CD4-positive, CD25-positive, alpha-beta regulatory T cell (primary cell): Measurements from ENCODE around the gene GALR2. TPM values are rescaled to one million over a fixed set of nuclear protein-coding genes. Genes with fewer than 3 reads are reported as not detected.
A peak's percentile ranks its signal among the peaks of the same experiment; 100 is the strongest.

Source experiments
- ATAC-seq, 2 donors: fragments of 150-1000 bp; cut with Tn5 transposase; one replicate each; pipeline ENCODE4 v1.10.0; 2021; ENCODE audit warnings: low read depth in 2 of 2, moderate number of reproducible peaks in 2 of 2, moderate library complexity in 1 of 2
- DNase-seq, 3 donors: peaks; one replicate each; pipeline versions ENCODE4 v3.0.0 to v3.0.0-alpha.2; 2012 to 2022; ENCODE audit warnings: mixed read lengths in 1 of 3
- H3K27ac ChIP-seq: one replicate; pipeline ENCODE4 v1.7.0; 2013; ENCODE audit warnings: mild to moderate bottlenecking, low read length; ENCODE audit not compliant: insufficient read depth, poor library complexity, severe bottlenecking
- H3K27me3 ChIP-seq: one replicate; pipeline ENCODE4 v1.7.0; 2013; ENCODE audit warnings: low read length; ENCODE audit not compliant: control insufficient read depth, insufficient read depth
- H3K36me3 ChIP-seq: one replicate; pipeline ENCODE4 v1.7.0; 2013; ENCODE audit warnings: mild to moderate bottlenecking, low read length, moderate library complexity; ENCODE audit not compliant: control insufficient read depth, insufficient read depth
- H3K4me1 ChIP-seq: 2 replicates; pipeline ENCODE4 v1.7.0; 2013; ENCODE audit warnings: mild to moderate bottlenecking, low read length; ENCODE audit not compliant: insufficient read depth, control insufficient read depth, poor library complexity, severe bottlenecking
- H3K4me3 ChIP-seq: one replicate; pipeline ENCODE4 v1.7.0; 2013; ENCODE audit warnings: low read depth, mild to moderate bottlenecking, low read length, moderate library complexity
- H3K9me3 ChIP-seq, 2 experiments: 1 replicate in 1 of 2; 2 replicates in 1 of 2; pipeline ENCODE4 v1.7.0; 2013; ENCODE audit warnings: low read length in 2 of 2, mild to moderate bottlenecking in 1 of 2, moderate library complexity in 1 of 2; ENCODE audit not compliant: control insufficient read depth in 2 of 2
- H3K27ac Mint-ChIP-seq, 3 donors: one replicate each; pipeline ENCODE4 v1.8.0; 2020 to 2022; ENCODE audit warnings: mild to moderate bottlenecking in 3 of 3, mixed read lengths in 3 of 3, moderate library complexity in 2 of 3
- H3K27me3 Mint-ChIP-seq: one replicate; pipeline ENCODE4 v1.8.0; 2022; ENCODE audit warnings: mild to moderate bottlenecking, mixed read lengths
- H3K36me3 Mint-ChIP-seq: one replicate; pipeline ENCODE4 v1.8.0; 2020; ENCODE audit warnings: mixed read lengths
- H3K4me1 Mint-ChIP-seq, 4 donors: one replicate each; pipeline ENCODE4 v1.8.0; 2020 to 2022; ENCODE audit warnings: mixed read lengths in 4 of 4, mild to moderate bottlenecking in 1 of 4
- H3K4me3 Mint-ChIP-seq, 4 donors: one replicate each; pipeline ENCODE4 v1.8.0; 2020 to 2022; ENCODE audit warnings: mild to moderate bottlenecking in 4 of 4, mixed read lengths in 4 of 4, moderate library complexity in 3 of 4
- H3K9me3 Mint-ChIP-seq, 7 donors: one replicate each; pipeline ENCODE4 v1.8.0; 2020 to 2022; ENCODE audit warnings: mixed read lengths in 7 of 7, mild to moderate bottlenecking in 3 of 7, moderate library complexity in 2 of 7
- polyA plus RNA-seq, 4 donors: library from polyadenylated mRNA; unstranded; fragments of 300-500 nt; fragmentation: Illumina TruSeq; gene quantifications; one replicate each; pipeline ENCODE4 v1.2.3, GENCODE V29; 2021
- total RNA-seq: library from RNA; stranded (reverse); gene quantifications from one replicate; pipeline ENCODE4 v1.2.3, GENCODE V29; 2022

The GALR2 gene
- total and polyA plus RNA-seq, 5 donors from 2014 or later, result 0.41 to 0.86 (median 0.62) TPM; not detected in 2

GRCh38 chr17:76089680-76090516 is 15.3 kb downstream of the GALR2 start:
- Mint-ChIP-seq H3K27ac (no peak overlapping the region), H3K9me3 (peaks cover 0 to 1% (median 0%) of the 10 kb centered on the region in 7 donors), H3K4me1 (peaks cover 0 to 10% (median 0%) of the 10 kb centered on the region in 4 donors), H3K4me3 (no peak overlapping the region), H3K36me3 (peaks cover 26% of the 10 kb centered on the region), H3K27me3 (no peaks in the 10 kb centered on the region)
- Histone ChIP-seq H3K9me3 (no peaks in the 10 kb centered on the region), H3K4me3 (no peak overlapping the region), H3K27me3 (no peaks in the 10 kb centered on the region), H3K4me1 (no peaks in the 10 kb centered on the region), H3K36me3 (peaks cover 93% of the 10 kb centered on the region), H3K27ac (no peak overlapping the region)
- ATAC-seq (no peak), DNase-seq (no peak)

DNA sequence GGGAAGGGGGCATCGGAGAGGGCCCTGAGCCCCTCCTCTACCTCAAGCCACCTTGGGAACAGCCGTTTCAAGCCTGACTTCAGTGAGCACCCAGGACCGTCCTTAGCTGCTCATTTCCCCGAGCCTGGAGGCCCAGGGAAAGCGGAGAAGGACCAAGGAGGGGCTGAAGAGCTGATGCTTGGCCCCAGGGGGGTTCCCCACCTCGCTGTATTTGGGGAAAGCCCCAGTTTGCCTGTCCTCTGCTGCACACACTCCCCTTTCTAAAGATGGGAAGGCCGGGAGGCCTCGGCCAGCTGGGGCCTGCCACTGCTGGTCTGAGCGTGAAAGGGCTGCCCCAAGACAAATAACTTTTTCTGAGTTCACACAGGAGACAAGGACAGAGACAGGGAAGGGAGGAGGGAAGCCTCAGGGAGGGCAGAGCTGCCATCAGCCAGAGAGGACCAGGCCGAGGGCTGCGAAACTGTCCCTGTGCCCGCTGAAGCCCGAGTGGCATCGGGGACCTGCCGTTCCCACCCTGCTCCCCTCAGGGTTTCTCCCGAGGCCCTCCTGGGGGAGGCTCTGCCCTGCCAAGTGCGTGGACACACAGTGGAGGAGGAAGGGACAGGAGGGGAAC is 16.0 kb downstream of the GALR2 start:
- Histone ChIP-seq H3K36me3 (peaks cover 94% of the 10 kb centered on the region), H3K4me1 (no peaks in the 10 kb centered on the region), H3K27me3 (no peaks in the 10 kb centered on the region), H3K4me3 (no peak overlapping the region), H3K9me3 (no peaks in the 10 kb centered on the region), H3K27ac (no peak overlapping the region)
- ATAC-seq (no peak), DNase-seq (no peak)
- peak overlapping the region in 1 of 3 donors; percentile 89 for H3K27ac Mint-ChIP-seq
- no peaks in the 10 kb centered on the region for H3K27me3 Mint-ChIP-seq
- H3K36me3 Mint-ChIP-seq, result peaks cover 25% of the 10 kb centered on the region
- H3K9me3 Mint-ChIP-seq, result peaks cover 0 to 1% (median 0%) of the 10 kb centered on the region in 7 donors
- no peak overlapping the region for H3K4me3 Mint-ChIP-seq
- H3K4me1 Mint-ChIP-seq, result peaks cover 0 to 11% (median 0%) of the 10 kb centered on the region in 4 donors

GRCh38 chr17:76091526-76092286 is 17.1 kb downstream of the GALR2 start:
- Histone ChIP-seq H3K27me3 (no peaks in the 10 kb centered on the region), H3K9me3 (no peaks in the 10 kb centered on the region), H3K4me3 (no peak overlapping the region), H3K4me1 (no peaks in the 10 kb centered on the region), H3K36me3 (peaks cover 90% of the 10 kb centered on the region), H3K27ac (no peak overlapping the region)
- DNase-seq (peak in 1 of 3 donors; percentile 26), ATAC-seq (peak in 1 of 2 donors; percentile 47)
- Mint-ChIP-seq H3K4me3 (peak overlapping the region in 2 of 4 donors; percentile 38 to 55), H3K27me3 (no peaks in the 10 kb centered on the region), H3K9me3 (peaks cover 0 to under 1% (median 0%) of the 10 kb centered on the region in 7 donors), H3K4me1 (peaks cover 0 to 14% (median 0%) of the 10 kb centered on the region in 4 donors), H3K36me3 (peaks cover 22% of the 10 kb centered on the region), H3K27ac (peak overlapping the region in 2 of 3 donors; percentile 88 to 92)

DNA sequence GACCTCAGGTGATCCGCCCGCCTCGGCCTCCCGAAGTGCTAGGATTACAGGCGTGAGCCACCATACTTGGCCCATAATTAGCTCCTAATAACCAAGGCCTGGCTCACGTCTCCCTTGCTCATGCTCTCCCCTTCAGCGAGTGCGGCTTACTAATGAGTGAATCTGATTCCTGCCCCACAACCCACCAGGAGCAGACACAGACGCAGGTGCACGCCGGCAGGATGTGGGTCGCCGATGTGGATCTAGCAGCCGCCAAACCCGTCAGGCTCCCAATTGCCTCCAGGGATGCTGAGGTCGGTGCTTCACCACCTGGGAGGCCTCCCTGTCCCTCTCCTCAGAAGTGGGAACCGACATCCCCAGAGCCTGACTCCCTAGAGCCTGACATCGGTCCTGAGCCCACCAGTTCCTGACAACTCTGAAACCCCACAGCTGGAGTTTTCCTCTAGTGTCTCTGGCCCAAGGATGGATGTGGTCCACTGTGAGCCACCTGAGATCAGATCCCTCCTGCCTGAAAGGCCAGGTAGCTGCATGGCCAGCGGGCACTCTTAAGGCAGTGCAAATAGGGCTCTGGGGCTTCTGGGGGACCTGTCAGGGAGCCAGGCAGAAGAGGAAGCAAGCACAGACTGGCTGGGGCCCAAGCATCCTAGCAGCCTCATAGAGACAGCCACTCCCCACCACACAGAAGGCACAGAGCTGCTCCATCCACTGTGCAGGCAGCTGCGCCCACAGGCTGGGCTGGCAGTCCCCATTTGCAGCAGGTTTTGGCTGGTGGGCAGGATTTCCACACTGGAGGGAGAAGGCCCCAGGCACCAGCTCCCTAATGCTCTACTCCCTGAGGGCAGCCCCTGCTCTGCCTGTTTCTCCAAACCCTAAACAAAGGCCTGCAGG is 18.2 kb downstream of the GALR2 start:
- peaks cover 0 to 14% (median 0%) of the 10 kb centered on the region in 4 donors for H3K4me1 Mint-ChIP-seq
- Histone ChIP-seq H3K27ac (no peak overlapping the region), H3K9me3 (no peaks in the 10 kb centered on the region), H3K36me3 (peaks cover 90% of the 10 kb centered on the region), H3K27me3 (no peaks in the 10 kb centered on the region), H3K4me3 (no peak overlapping the region), H3K4me1 (no peaks in the 10 kb centered on the region)
- no peaks in the 10 kb centered on the region for H3K9me3 Mint-ChIP-seq
- H3K27me3 Mint-ChIP-seq, result no peaks in the 10 kb centered on the region
- H3K36me3 Mint-ChIP-seq, result peaks cover 20% of the 10 kb centered on the region
- H3K4me3 Mint-ChIP-seq, result no peak overlapping the region
- DNase-seq, result no peak
- H3K27ac Mint-ChIP-seq, result no peak overlapping the region
- peak in 1 of 2 donors; percentile 11 for ATAC-seq

DNA sequence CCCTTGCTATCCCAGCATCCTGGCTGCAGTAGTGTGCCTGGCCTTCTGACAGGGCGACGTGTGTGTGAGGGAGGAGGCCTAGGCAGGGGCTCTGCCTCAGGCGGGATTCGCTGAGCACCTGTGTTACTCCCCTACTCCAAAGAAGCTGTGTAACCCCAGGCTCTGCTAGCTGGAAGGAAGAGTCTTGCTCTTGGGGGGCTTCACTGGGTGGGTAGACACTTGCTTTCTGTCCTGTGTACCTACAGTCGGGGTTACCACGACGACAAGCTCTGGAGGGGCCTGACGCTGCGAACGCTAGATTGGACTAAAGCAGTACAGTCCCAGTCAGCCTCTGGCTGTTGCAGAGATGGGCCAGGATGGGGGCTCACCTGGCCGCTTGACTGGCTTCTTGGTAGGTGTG is 19.5 kb downstream of the GALR2 start:
- no peak overlapping the region for H3K4me3 ChIP-seq
- H3K9me3 ChIP-seq, result no peaks in the 10 kb centered on the region
- peaks cover 83% of the 10 kb centered on the region for H3K36me3 ChIP-seq
- H3K27ac ChIP-seq, result no peak overlapping the region
- no peaks in the 10 kb centered on the region for H3K27me3 Mint-ChIP-seq
- no peaks in the 10 kb centered on the region for H3K9me3 Mint-ChIP-seq
- no peak overlapping the region for H3K27ac Mint-ChIP-seq
- H3K4me1 Mint-ChIP-seq, result peaks cover 0 to 14% (median 0%) of the 10 kb centered on the region in 4 donors
- H3K27me3 ChIP-seq, result no peaks in the 10 kb centered on the region
- peaks cover 15% of the 10 kb centered on the region for H3K36me3 Mint-ChIP-seq
- H3K4me1 ChIP-seq, result no peaks in the 10 kb centered on the region
- no peak for ATAC-seq
- no peak overlapping the region for H3K4me3 Mint-ChIP-seq
- DNase-seq, result no peak

- Mint-ChIP-seq H3K27me3 (no peaks in the 10 kb centered on the region), H3K27ac (no peak overlapping the region)
- H3K36me3 ChIP-seq, result peaks cover 73% of the 10 kb centered on the region
Observed at GRCh38 chr17:76095943-76096342, 21.4 kb downstream of the GALR2 start.

More at GRCh38 chr17:76095943-76096342, 21.4 kb downstream of the GALR2 start:
- Histone ChIP-seq H3K9me3 (no peaks in the 10 kb centered on the region), H3K4me1 (no peaks in the 10 kb centered on the region), H3K4me3 (no peak overlapping the region), H3K27me3 (no peaks in the 10 kb centered on the region), H3K27ac (peak overlapping the region; percentile 14)
- Mint-ChIP-seq H3K4me1 (peaks cover 1 to 19% (median 4%) of the 10 kb centered on the region in 4 donors), H3K36me3 (peaks cover 25% of the 10 kb centered on the region), H3K4me3 (no peak overlapping the region), H3K9me3 (no peaks in the 10 kb centered on the region)
- ATAC-seq (no peak), DNase-seq (no peak)
